Gastrocnemius medialis (tissue), 4 donors: Measurements from ENCODE around the gene ARID1B.

Source experiments
- CTCF ChIP-seq, 5 experiments: fragments of 450-650 bp in 3 of 5; fragments of 200-600 bp in 2 of 5; sonication (generic) in 2 of 5; IDR thresholded peaks in 4 of 5; conservative IDR thresholded peaks in 1 of 5; 1 replicate in 4 of 5; 2 replicates in 1 of 5; pipeline ENCODE4 v1.5.1; 2016 to 2019; ENCODE audit warnings: antibody characterized with exemption in 5 of 5, mild to moderate bottlenecking in 3 of 5, moderate library complexity in 3 of 5
- POLR2A ChIP-seq, 2 donors: fragments of 450-650 bp; IDR thresholded peaks; one replicate each; pipeline ENCODE4 v1.6.1; 2017; ENCODE audit warnings: antibody characterized with exemption in 2 of 2, mild to moderate bottlenecking in 2 of 2, moderate library complexity in 2 of 2

- TF ChIP-seq CTCF (IDR thresholded peaks at IDR 0.05 in 4 of 5, conservative IDR thresholded peaks at IDR 0.05 in 1 of 5) (no peak), POLR2A (IDR thresholded peaks at IDR 0.05) (no peak)
These were observed 463.8 kb downstream of the ARID1B start for GRCh38 chr6:157240960-157241311.
